HG03571 (cell line): ENCODE results near the gene RFT1.

Source experiments
- ATAC-seq: cut with Tn5 transposase; IDR thresholded peaks from one replicate; pipeline ENCODE4 v1.9.1; 2021; ENCODE audit not compliant: unreplicated experiment

The RFT1 gene

GRCh38 chr3:53150247-53151085 is 20.2 kb upstream of the RFT1 start:
- ATAC-seq, result no peak

GRCh38 chr3:53149699-53150098 is 19.5 kb upstream of the RFT1 start:
- ATAC-seq, result no peak

DNA sequence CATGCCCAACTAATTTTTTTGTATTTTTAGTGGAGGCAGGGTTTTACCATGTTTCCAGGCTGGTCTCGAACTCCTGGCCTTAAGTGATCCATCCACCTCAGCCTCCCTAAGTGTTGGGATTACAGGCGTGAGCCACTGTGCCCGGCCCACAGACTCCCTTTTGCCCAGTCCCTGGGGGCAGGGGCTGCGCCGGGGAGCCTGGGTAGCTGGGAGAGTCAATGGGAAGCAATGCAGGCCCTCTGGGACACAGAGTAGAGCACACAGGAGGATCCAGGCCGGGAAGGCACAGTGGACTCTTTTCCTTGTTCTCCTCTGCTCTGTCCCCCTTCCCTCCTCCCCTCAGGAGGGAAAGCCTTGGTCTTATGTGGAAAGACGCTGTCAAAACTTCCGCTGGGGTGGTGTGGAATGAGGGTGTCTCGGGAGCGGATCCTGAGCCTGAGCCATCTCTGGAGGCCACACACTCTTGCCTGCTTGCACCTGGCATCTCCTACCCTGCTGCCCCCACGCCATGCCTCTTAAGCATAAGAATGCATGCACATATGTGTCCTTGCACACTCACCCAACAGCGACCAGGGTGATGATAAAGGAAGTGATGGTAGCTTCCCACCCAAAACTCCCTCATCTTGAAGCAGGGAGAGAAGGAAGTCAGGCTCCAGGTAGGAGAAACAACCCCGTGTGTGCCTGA is 18.9 kb upstream of the RFT1 start:
- ATAC-seq, result no peak

GRCh38 chr3:53147903-53148400 is 17.7 kb upstream of the RFT1 start:
- ATAC-seq, result no peak

GRCh38 chr3:53147151-53147902 is 17.1 kb upstream of the RFT1 start:
- ATAC-seq, result no peak

DNA sequence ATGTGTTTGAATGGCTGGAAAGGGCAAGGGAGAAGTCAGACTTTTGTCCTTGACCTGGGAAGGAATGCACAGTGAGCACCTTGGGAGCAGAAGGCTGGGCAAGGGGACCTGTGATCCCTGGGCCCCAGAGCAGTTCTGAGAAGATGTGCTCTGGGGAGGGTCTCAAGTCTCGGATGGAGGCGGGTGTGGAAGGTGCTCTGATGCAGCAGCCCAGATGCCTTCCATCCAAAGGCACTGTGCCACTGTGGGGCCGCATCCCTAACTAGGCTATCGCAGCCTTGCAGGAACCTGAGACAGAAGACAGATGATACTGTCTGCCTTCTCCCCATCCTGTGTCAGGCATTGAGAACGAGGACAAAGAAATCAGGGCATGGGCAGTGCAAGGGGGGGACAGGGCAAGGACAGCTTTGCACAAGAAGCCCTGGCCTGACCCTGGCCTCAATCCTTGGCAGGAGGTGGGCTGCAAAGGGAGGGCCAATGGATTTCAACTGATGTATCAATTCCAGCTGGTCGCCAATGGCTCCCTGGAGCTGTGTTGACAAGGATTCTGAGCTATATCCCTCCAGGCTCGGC is 16.2 kb upstream of the RFT1 start:
- ATAC-seq, result no peak

- ATAC-seq, result no peak
Observed at GRCh38 chr3:53145713-53146080, 15.5 kb upstream of the RFT1 start.

GRCh38 chr3:53144862-53145712 is 14.9 kb upstream of the RFT1 start:
- no peak for ATAC-seq

DNA sequence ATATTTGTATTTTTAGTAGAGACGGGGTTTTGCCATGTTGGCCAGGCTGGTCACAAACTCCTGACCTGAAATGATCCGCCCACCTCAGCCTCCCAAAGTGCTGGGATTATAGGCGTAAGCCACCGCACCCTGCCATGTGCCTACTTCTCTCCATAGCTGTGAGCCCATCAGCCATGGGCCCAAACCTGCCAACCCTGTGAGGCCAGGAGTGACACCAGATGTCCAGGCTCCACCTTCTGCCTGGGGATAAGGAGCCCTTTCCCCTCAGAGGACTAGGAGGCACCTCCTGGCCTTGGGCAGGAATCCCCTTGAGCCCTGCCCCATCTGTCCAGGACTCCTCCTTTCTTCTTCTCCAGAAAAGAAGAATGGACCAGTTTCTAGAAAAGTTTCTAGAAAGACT is 14.2 kb upstream of the RFT1 start:
- ATAC-seq, result no peak

GRCh38 chr3:53142986-53143385 is 12.8 kb upstream of the RFT1 start:
- no peak for ATAC-seq

DNA sequence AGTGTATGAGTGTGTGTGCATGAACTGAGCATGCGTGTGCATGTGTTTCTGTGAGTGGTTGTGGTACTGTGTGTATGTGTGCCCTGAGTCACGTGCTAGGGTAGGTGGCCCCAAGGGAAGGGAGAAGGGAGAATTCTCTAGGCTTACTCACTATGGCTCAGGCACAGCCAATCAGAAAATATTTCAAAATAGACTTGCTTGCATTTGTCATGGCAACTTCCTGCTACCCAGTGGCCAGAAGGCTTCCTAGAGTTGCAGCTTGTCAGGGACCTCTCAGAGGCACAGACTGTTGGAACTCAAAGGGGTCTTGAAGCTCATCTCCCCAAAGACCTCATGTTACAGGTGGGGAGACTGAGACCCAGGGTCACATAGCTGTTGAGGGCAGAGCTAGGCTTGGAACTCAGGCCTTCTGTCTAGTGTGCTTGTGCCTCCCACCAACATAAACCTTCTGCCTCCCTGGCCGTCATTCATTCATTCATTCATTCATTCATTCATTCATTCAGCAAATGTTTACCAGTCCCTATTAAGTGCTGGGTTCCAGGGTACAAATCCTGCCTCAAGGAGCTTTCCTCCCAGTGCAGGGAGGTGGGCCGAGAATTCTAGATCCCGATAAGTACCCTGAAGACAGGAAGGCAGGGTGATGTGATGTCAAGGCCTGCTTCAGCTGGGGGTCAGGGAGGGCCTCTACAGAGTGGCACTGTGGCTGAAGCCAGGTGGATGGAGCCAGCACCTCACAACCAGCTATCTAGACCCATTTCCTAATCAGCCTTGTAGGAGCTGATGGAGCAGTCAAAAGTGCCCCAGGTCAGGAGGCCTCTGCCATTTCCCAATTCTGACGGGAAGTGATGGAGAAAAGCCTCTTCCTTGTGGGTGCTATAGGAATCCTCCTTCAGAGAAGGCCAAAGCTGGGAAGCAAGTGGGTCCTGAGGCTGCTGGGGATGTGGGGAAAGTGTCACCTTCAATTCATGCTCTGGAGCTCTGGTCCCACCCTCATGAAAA is 10.9 kb upstream of the RFT1 start:
- no peak for ATAC-seq

- no peak for ATAC-seq
Observed at GRCh38 chr3:53139906-53140846, 9.9 kb upstream of the RFT1 start.

DNA sequence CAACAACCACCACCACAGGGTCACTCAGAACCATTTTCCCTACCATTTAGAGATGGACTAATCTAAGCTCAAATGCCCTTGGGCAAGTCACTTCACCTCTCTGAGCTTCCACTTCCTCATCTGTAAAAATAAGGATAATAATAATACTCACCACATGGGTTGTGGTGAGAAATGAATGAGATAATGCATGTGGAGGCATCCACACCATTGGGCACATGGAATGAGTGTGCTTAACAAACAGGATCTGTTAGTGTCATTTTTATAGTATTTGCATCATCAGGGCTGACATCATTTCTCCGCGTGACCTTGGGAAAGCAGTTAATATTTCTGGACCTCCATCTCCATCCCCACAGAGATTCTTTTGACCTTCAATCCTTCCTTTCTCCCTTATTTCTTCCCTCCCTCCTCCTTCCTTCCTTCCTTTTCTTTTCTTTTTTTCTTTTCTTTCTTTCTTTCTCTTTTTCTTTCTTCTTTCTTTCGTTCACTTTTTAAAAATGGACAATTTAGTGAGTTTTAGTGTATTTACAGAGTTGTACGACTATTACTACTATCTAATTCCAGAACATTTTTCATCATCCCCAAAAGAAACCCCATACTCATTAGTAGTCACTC is 7.7 kb upstream of the RFT1 start:
- no peak for ATAC-seq

DNA sequence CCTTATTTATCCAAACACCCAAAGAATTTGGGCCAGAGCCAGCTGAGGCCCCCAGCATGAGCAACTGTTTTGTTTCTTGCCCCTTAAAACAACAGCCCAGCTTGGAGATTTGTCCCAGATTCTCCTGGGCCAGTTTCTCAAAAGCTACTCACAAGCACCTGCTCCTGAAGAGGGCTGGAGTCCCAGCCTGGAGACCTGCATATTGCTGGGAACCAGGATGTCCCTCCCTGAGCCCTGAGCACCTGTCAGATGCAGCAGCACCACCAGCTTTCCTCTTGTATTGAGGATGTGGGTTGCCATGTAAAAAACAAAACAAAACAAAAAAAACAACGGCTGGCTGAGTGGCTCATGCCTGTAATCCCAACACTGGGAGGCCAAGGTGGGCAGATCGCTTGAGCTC is 7.0 kb upstream of the RFT1 start:
- ATAC-seq, result no peak

DNA sequence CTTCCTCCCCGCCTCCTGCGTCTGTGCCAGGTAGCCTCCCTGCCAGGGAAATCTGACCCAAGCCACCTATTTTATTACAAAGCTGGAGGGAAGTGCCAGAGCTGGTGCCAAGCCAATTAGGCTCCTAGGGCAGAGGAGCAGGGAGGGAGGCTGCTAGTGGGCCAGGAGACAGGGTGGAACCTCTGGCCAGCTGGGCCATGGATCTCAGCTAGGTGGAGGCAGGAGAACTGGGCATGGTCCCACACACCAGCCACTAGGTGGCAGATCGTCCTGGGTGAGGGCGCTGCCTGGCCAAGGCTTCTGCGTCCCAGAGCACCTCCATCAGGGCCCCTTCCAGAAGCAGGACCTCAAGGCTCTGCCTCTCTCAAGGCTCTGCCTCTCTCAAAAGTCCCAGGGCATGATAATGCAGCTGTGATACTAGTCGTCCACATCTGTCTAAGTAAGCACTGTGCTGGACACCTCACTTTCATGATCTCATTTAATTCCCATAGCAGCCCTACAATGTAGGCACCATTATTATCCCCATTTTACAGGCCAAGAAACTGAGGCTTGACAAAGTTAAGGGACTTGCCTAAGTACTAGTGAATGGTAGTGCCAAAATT is 4.5 kb upstream of the RFT1 start:
- no peak for ATAC-seq

- no peak for ATAC-seq
Observed at GRCh38 chr3:53132347-53132746, 2.1 kb upstream of the RFT1 start.

DNA sequence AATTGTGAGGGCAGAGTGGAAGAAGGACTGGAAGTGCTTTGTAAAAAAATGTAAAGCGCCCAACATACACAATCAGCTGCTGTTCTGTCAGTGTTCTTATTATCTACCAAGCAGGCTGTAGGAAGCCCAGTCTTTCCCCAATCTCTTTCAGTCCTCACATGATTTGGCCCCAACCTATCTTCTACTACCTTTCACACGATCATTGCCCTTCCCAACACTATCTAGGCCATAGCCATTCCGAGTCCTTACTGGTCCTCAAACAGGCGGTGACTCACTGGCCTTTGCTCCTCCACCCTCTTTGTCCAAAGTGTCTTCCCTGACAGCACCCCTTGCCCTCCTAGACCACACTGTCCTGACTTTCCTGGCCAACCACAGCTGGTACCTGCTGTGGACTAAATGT is 861 bp upstream of the RFT1 start:
- no peak for ATAC-seq
